Right lobe of liver (tissue), 6 donors: Measurements from ENCODE around the gene GALNT12. TPM values are rescaled to one million over a fixed set of nuclear protein-coding genes. Genes with fewer than 3 reads are reported as not detected.

ENCODE experiments used
- ATAC-seq, 4 donors: fragments of 200-7000 bp; cut with Tn5 transposase; one replicate each; pipeline ENCODE4 v1.9.1; 2020; ENCODE audit warnings: mild to moderate bottlenecking in 4 of 4, moderate library complexity in 4 of 4
- DNase-seq, 3 donors: peaks; one replicate each; pipeline ENCODE4 v3.0.0-alpha.2; 2020
- H3K27ac ChIP-seq, 3 donors: fragments of 200-600 bp; one replicate each; pipeline ENCODE4 v1.8.0; 2022
- H3K27me3 ChIP-seq, 2 donors: fragments of 200-600 bp; one replicate each; pipeline ENCODE4 v1.8.0; 2022
- H3K36me3 ChIP-seq, 4 donors: fragments of 200-600 bp; sonication (generic) in 1 of 4; one replicate each; pipeline versions ENCODE4 v1.5.1 to v1.8.0; 2017 to 2022; ENCODE audit warnings: control low read depth in 1 of 4
- H3K4me1 ChIP-seq, 4 donors: fragments of 200-600 bp; sonication (generic) in 1 of 4; one replicate each; pipeline versions ENCODE4 v1.5.1 to v1.8.0; 2017 to 2022; ENCODE audit warnings: control low read depth in 1 of 4
- H3K4me3 ChIP-seq, 3 donors: fragments of 200-600 bp; one replicate each; pipeline ENCODE4 v1.8.0; 2022
- H3K9me3 ChIP-seq, 4 donors: fragments of 200-600 bp; sonication (generic) in 1 of 4; one replicate each; pipeline versions ENCODE4 v1.5.1 to v1.8.0; 2017 to 2022; ENCODE audit warnings: control low read depth in 1 of 4
- POLR2A ChIP-seq: fragments of 450-650 bp; IDR thresholded peaks from one replicate; pipeline ENCODE4 v1.6.1; 2017; ENCODE audit warnings: antibody characterized with exemption, mild to moderate bottlenecking
- WGBS: methylation state at CpG from one replicate; pipeline ENCODE4 v1.1.6; 2018; ENCODE audit warnings: low coverage, low lambda C conversion rate; ENCODE audit not compliant: insufficient coverage; ENCODE audit errors: missing lambda C conversion rate; 5-methylcytosine and 5-hydroxymethylcytosine counted together
- intact Hi-C, 2 donors: fragments of 100-400 bp; cut with DNase I; formaldehyde crosslinking; loops; one replicate each; pipeline versions ENCODE4 v1.11.2 to v1.14.1; 2022
- total RNA-seq, 6 experiments: library from RNA; depleted of rRNA in 2 of 6; stranded (reverse); fragments of >200 nt in 2 of 6; fragmentation: NEBNext Ultra II Directional in 3 of 6; extraction: Animal tissue kit (Norgen Biotek cat#: 25700) in 3 of 6; gene quantifications; one replicate each; pipeline versions ENCODE4 v1.1.0 to v1.2.4, GENCODE V29; 2016 to 2023
- TF ChIP-seq, protein P1 (sequence below), 4 donors: fragments of 200-600 bp in 3 of 4; fragments of 450-650 bp in 1 of 4; IDR thresholded peaks; one replicate each; pipeline versions ENCODE4 v1.5.1 to v1.8.0; 2016 to 2022; ENCODE audit warnings: antibody characterized with exemption in 4 of 4, mild to moderate bottlenecking in 2 of 4
- donor health status: DM: no; HTN: yes; CAD: no.
- donor health status: DM: no; HTN: no; CAD: no.
- donor health status: DM: no; HTN: no; CAD: no.
- donor health status: DM: no; HTN: yes; CAD: no.
- donor health status: DM: no; HTN: yes; CAD: no.

GALNT12 gene
- total RNA-seq, 6 experiments from 2014 or later: 0.06 to 1.1 (median 0.30) TPM; not detected in 1

DNA sequence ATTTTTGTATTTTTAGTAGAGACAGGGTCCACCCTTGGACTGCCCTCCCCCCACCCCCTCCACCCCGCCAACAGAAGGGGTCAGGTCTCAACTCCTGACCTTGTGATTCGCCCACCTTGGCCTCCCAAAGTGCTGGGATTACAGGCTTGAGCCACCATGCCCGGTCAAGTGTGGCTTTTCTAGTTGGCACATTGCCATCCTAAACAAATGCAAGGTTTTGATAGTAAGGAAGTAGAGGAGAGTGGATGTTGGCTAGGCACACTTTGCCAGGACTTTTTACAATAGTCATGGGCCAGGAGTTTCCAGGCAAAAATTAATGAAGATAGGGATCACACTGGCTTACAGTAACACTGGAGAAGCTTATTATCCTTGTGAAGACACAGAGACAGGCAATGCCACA is 62.4 kb downstream of the GALNT12 start:
- no peak overlapping the region for H3K27ac ChIP-seq
- WGBS: 84% methylated on average over 3 of the region's 3 CpGs
- H3K4me3 ChIP-seq: no peak overlapping the region
- DNase-seq (no peak), ATAC-seq (no peak)
- TF ChIP-seq, protein P1, sequence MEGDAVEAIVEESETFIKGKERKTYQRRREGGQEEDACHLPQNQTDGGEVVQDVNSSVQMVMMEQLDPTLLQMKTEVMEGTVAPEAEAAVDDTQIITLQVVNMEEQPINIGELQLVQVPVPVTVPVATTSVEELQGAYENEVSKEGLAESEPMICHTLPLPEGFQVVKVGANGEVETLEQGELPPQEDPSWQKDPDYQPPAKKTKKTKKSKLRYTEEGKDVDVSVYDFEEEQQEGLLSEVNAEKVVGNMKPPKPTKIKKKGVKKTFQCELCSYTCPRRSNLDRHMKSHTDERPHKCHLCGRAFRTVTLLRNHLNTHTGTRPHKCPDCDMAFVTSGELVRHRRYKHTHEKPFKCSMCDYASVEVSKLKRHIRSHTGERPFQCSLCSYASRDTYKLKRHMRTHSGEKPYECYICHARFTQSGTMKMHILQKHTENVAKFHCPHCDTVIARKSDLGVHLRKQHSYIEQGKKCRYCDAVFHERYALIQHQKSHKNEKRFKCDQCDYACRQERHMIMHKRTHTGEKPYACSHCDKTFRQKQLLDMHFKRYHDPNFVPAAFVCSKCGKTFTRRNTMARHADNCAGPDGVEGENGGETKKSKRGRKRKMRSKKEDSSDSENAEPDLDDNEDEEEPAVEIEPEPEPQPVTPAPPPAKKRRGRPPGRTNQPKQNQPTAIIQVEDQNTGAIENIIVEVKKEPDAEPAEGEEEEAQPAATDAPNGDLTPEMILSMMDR (IDR thresholded peaks at IDR 0.05): no peak
- no peak for TF ChIP-seq POLR2A
- H3K9me3 ChIP-seq: no peaks in the 10 kb centered on the region
- peaks cover 0 to 11% (median 0%) of the 10 kb centered on the region in 4 donors for H3K4me1 ChIP-seq
- no peaks in the 10 kb centered on the region for H3K27me3 ChIP-seq
- intact Hi-C loops: loop anchor here in 1 of 2 donors (10.0 kb wide), 1 partner anchor 125 kb away; no protein-coding TSS in a partner anchor
- H3K36me3 ChIP-seq: no peaks in the 10 kb centered on the region

- ATAC-seq: no peak
- Histone ChIP-seq H3K27me3 (no peaks in the 10 kb centered on the region), H3K36me3 (no peaks in the 10 kb centered on the region), H3K4me1 (peaks cover 0 to 11% (median 0%) of the 10 kb centered on the region in 4 donors), H3K4me3 (no peak overlapping the region), H3K27ac (no peak overlapping the region), H3K9me3 (no peaks in the 10 kb centered on the region)
- intact Hi-C loops: no loop called here
- no peak for DNase-seq
- 68% methylated on average over 5 of the region's 5 CpGs for WGBS
- TF ChIP-seq, protein P1 (IDR thresholded peaks at IDR 0.05): no peak
- no peak for TF ChIP-seq POLR2A
These were observed 63.5 kb downstream of the GALNT12 start for GRCh38 chr9:98870782-98871557.

- WGBS: 82% methylated on average over 6 of the region's 9 CpGs
- Histone ChIP-seq H3K36me3 (no peaks in the 10 kb centered on the region), H3K27ac (no peak overlapping the region), H3K4me3 (no peak overlapping the region), H3K4me1 (peaks cover 0 to 11% (median 0%) of the 10 kb centered on the region in 4 donors), H3K27me3 (no peaks in the 10 kb centered on the region), H3K9me3 (no peaks in the 10 kb centered on the region)
- intact Hi-C loops: no loop called here
- TF ChIP-seq POLR2A: no peak
- TF ChIP-seq, protein P1 (IDR thresholded peaks at IDR 0.05): no peak
- ATAC-seq (no peak), DNase-seq (no peak)
These were observed 64.1 kb downstream of the GALNT12 start for GRCh38 chr9:98871558-98872065.

DNA sequence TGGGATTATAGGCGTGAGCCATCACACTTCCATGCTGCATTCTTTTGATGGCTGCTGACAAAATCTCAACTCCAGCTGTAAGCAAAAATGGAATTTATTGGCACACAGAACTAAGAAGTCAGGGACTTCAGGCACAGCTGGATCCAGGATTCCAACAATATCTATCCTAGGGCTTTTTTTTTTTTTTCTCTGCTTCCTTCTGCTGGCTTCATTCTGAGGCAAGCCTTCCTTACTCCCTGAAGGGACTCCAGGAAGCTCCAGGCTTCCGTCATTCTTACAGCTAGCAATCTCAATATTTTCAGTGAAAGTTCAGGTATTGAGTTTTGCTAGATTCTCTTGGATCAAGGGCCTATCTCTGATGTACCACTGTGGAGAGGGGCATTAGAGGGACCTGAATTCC is 66.1 kb downstream of the GALNT12 start:
- H3K27me3 ChIP-seq: no peaks in the 10 kb centered on the region
- no peak overlapping the region for H3K4me3 ChIP-seq
- intact Hi-C loops: no loop called here
- no peaks in the 10 kb centered on the region for H3K4me1 ChIP-seq
- H3K9me3 ChIP-seq: no peaks in the 10 kb centered on the region
- H3K27ac ChIP-seq: no peak overlapping the region
- DNase-seq: no peak
- no peaks in the 10 kb centered on the region for H3K36me3 ChIP-seq
- WGBS: 75% methylated on average over 2 of the region's 2 CpGs
- TF ChIP-seq POLR2A: no peak
- TF ChIP-seq, protein P1 (IDR thresholded peaks at IDR 0.05): no peak
- no peak for ATAC-seq
